Astrocyte (in vitro differentiated cells and primary cell): Measurements from ENCODE around the gene GRK2. TPM values are rescaled to one million over a fixed set of nuclear protein-coding genes. Genes with fewer than 3 reads are reported as not detected.

ENCODE experiments used
- DNase-seq: peaks from one replicate; pipeline ENCODE4 v3.0.0-alpha.2; 2010; ENCODE audit warnings: low read depth
- FAIRE-seq: peaks from 2 replicates; lab custom pipeline; 2011; peaks lifted over from hg19 to GRCh38; lab: Jason Lieb, UNC
- H2AFZ ChIP-seq: 2 replicates; pipeline ENCODE4 v1.6.0; 2012; ENCODE audit warnings: low read depth, low read length, inconsistent platforms
- H3K27ac ChIP-seq: 2 replicates; pipeline ENCODE4 v1.5.1; 2011; ENCODE audit warnings: low read depth, low read length, inconsistent platforms
- H3K27me3 ChIP-seq: 2 replicates; pipeline ENCODE4 v1.6.0; 2011; ENCODE audit warnings: low read length, inconsistent platforms; ENCODE audit not compliant: insufficient read depth
- H3K36me3 ChIP-seq: 2 replicates; pipeline ENCODE4 v1.5.1; 2011; ENCODE audit warnings: low read length, inconsistent platforms; ENCODE audit not compliant: insufficient read depth
- H3K4me1 ChIP-seq: 2 replicates; pipeline ENCODE4 v1.5.1; 2011; ENCODE audit warnings: low read length, inconsistent platforms; ENCODE audit not compliant: insufficient read depth
- H3K4me2 ChIP-seq: 2 replicates; pipeline ENCODE4 v1.6.0; 2012; ENCODE audit warnings: low read length, inconsistent platforms
- H3K4me3 ChIP-seq: 2 replicates; pipeline ENCODE4 v1.5.1; 2011; ENCODE audit warnings: low read depth, mild to moderate bottlenecking, low read length, inconsistent platforms; ENCODE audit not compliant: insufficient read depth
- H3K79me2 ChIP-seq: 2 replicates; pipeline ENCODE4 v1.6.0; 2012; ENCODE audit warnings: mild to moderate bottlenecking, low read length, inconsistent platforms; ENCODE audit not compliant: insufficient read depth
- H3K9ac ChIP-seq: 2 replicates; pipeline ENCODE4 v1.6.0; 2012; ENCODE audit warnings: mild to moderate bottlenecking, low read length, inconsistent platforms
- H3K9me3 ChIP-seq: 2 replicates; pipeline ENCODE4 v1.5.1; 2012; ENCODE audit warnings: low read depth, mild to moderate bottlenecking, low read length, inconsistent platforms; ENCODE audit not compliant: insufficient read depth
- H4K20me1 ChIP-seq: 2 replicates; pipeline ENCODE4 v1.6.0; 2012; ENCODE audit warnings: low read length, inconsistent platforms; ENCODE audit not compliant: insufficient read depth
- H3K27ac Mint-ChIP-seq: one replicate; pipeline ENCODE4 v1.8.0; 2021; ENCODE audit warnings: mild to moderate bottlenecking, mixed read lengths; ENCODE audit not compliant: unreplicated experiment
- H3K27me3 Mint-ChIP-seq: one replicate; pipeline ENCODE4 v1.8.0; 2021; ENCODE audit warnings: low read depth, mixed read lengths; ENCODE audit not compliant: unreplicated experiment
- H3K36me3 Mint-ChIP-seq: one replicate; pipeline ENCODE4 v1.8.0; 2021; ENCODE audit warnings: low read depth, mixed read lengths; ENCODE audit not compliant: unreplicated experiment
- H3K4me1 Mint-ChIP-seq: one replicate; pipeline ENCODE4 v1.8.0; 2021; ENCODE audit warnings: low read depth, mixed read lengths; ENCODE audit not compliant: unreplicated experiment
- H3K4me3 Mint-ChIP-seq: one replicate; pipeline ENCODE4 v1.8.0; 2021; ENCODE audit warnings: mild to moderate bottlenecking, moderate library complexity, mixed read lengths; ENCODE audit not compliant: unreplicated experiment
- H3K9me3 Mint-ChIP-seq: one replicate; pipeline ENCODE4 v1.8.0; 2021; ENCODE audit warnings: mild to moderate bottlenecking, mixed read lengths; ENCODE audit not compliant: unreplicated experiment
- CTCF ChIP-seq: IDR thresholded peaks from 2 replicates; pipeline ENCODE4 v1.5.1; 2011; ENCODE audit warnings: low read depth, mild to moderate bottlenecking, inconsistent platforms, low read length, moderate library complexity; ENCODE audit not compliant: insufficient read depth
- EZH2 ChIP-seq: IDR thresholded peaks from 2 replicates; pipeline ENCODE4 v1.6.1; 2012; ENCODE audit warnings: mild to moderate bottlenecking, low read length, inconsistent platforms; ENCODE audit not compliant: insufficient read depth
- total RNA-seq: library from RNA; stranded (reverse); gene quantifications from 2 replicates; pipeline ENCODE4 v1.2.1, GENCODE V29; 2021

Gene GRK2
- total RNA-seq, 1 donor from 2014 or later, result 34.0 TPM

DNA sequence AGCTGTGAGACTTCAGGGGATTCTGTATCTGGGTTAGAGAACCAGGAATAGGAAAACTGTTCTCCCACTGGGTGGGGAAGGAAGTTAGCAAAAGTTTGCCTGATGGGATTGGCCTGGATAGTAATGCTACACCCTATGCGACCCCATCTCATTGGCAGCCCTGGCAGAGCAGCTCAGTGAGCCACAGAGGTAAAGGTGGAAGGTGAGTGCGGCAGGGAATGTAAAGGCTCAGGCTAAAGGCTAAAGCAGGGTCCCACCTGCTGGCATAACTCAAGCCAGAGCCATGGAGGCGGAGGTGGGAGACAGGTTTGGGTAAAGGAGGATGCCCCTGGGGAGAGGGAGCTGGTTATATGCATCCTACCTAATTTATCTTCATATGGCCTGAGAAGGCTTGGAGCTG, 55.8 kb downstream of the GRK2 start:
- H3K9ac ChIP-seq, result no peak overlapping the region
- no peak overlapping the region for H3K27ac ChIP-seq
- H3K4me1 Mint-ChIP-seq, result no peaks in the 10 kb centered on the region
- no peaks in the 10 kb centered on the region for H3K27me3 ChIP-seq
- no peak for FAIRE-seq
- no peak overlapping the region for H3K4me3 ChIP-seq
- peaks cover 9% of the 10 kb centered on the region for H3K36me3 Mint-ChIP-seq
- no peaks in the 10 kb centered on the region for H3K79me2 ChIP-seq
- H2AFZ ChIP-seq, result no peak overlapping the region
- H3K4me1 ChIP-seq, result peaks cover 5% of the 10 kb centered on the region
- no peaks in the 10 kb centered on the region for H3K9me3 Mint-ChIP-seq
- TF ChIP-seq CTCF (no peak), EZH2 (no peak)
- no peak overlapping the region for H3K4me2 ChIP-seq
- H4K20me1 ChIP-seq, result no peaks in the 10 kb centered on the region
- H3K36me3 ChIP-seq, result no peaks in the 10 kb centered on the region
- no peak for DNase-seq
- no peak overlapping the region for H3K4me3 Mint-ChIP-seq
- H3K9me3 ChIP-seq, result no peaks in the 10 kb centered on the region
- no peak overlapping the region for H3K27ac Mint-ChIP-seq
- peaks cover 5% of the 10 kb centered on the region for H3K27me3 Mint-ChIP-seq

- Mint-ChIP-seq H3K27me3 (peaks cover 4% of the 10 kb centered on the region), H3K36me3 (peaks cover 9% of the 10 kb centered on the region), H3K4me3 (peak overlapping the region; percentile 58), H3K9me3 (no peaks in the 10 kb centered on the region), H3K4me1 (no peaks in the 10 kb centered on the region), H3K27ac (no peak overlapping the region)
- peaks cover under 1% of the 10 kb centered on the region for H3K4me1 ChIP-seq
- H2AFZ ChIP-seq, result no peak overlapping the region
- no peak overlapping the region for H3K9ac ChIP-seq
- H3K79me2 ChIP-seq, result no peaks in the 10 kb centered on the region
- TF ChIP-seq CTCF (no peak), EZH2 (no peak)
- H3K36me3 ChIP-seq, result no peaks in the 10 kb centered on the region
- no peak overlapping the region for H3K4me3 ChIP-seq
- no peaks in the 10 kb centered on the region for H4K20me1 ChIP-seq
- no peaks in the 10 kb centered on the region for H3K9me3 ChIP-seq
- no peak overlapping the region for H3K27ac ChIP-seq
- H3K27me3 ChIP-seq, result no peaks in the 10 kb centered on the region
- no peak overlapping the region for H3K4me2 ChIP-seq
- FAIRE-seq (no peak), DNase-seq (no peak)
These were observed 57.3 kb downstream of the GRK2 start for GRCh38 chr11:67323526-67323925.

- H3K4me1 ChIP-seq, result no peaks in the 10 kb centered on the region
- Mint-ChIP-seq H3K4me1 (peaks cover 2% of the 10 kb centered on the region), H3K36me3 (no peaks in the 10 kb centered on the region), H3K4me3 (no peak overlapping the region), H3K27ac (no peak overlapping the region), H3K27me3 (no peaks in the 10 kb centered on the region), H3K9me3 (no peaks in the 10 kb centered on the region)
- no peak overlapping the region for H2AFZ ChIP-seq
- no peak overlapping the region for H3K4me3 ChIP-seq
- no peaks in the 10 kb centered on the region for H3K79me2 ChIP-seq
- no peak overlapping the region for H3K27ac ChIP-seq
- H4K20me1 ChIP-seq, result no peaks in the 10 kb centered on the region
- no peaks in the 10 kb centered on the region for H3K27me3 ChIP-seq
- H3K4me2 ChIP-seq, result no peak overlapping the region
- H3K9ac ChIP-seq, result no peak overlapping the region
- H3K9me3 ChIP-seq, result no peaks in the 10 kb centered on the region
- TF ChIP-seq EZH2 (no peak), CTCF (no peak)
- no peaks in the 10 kb centered on the region for H3K36me3 ChIP-seq
- no peak for DNase-seq
- no peak for FAIRE-seq
These were observed 65.9 kb downstream of the GRK2 start for GRCh38 chr11:67332081-67332691.
